OCI-M2 (cell line): Measurements from ENCODE around the gene SLC16A4.
A peak's percentile ranks its signal among the peaks of the same experiment; 100 is the strongest.
"Not testable (repeated sequence)": the region's sequence is repeated elsewhere in the genome, so short reads cannot be mapped to it uniquely, and the experiment has no call there.

Experiments used
- DNase-seq: peaks from one replicate; lab custom pipeline; 2025; ENCODE audit not compliant: unreplicated experiment; lab: John Stamatoyannopoulos, UW

Gene SLC16A4

GRCh38 chr1:110390692-110391245, at the start of gene SLC16A4:
SLC16A4 (minus strand) TSS chr1:110391026; CDS start chr1:110389323, 1,703 bp downstream.
- DNase-seq: no peak

- DNase-seq: not testable (repeated sequence)
Measured at GRCh38 chr1:110439873-110440272, 49.0 kb upstream of the SLC16A4 start.

- DNase-seq: no peak
Measured at GRCh38 chr1:110438893-110439292, 48.1 kb upstream of the SLC16A4 start.

GRCh38 chr1:110437645-110438299, 46.9 kb upstream of the SLC16A4 start:
- DNase-seq: not testable (repeated sequence)

GRCh38 chr1:110436635-110437034, 45.8 kb upstream of the SLC16A4 start:
- no peak for DNase-seq

GRCh38 chr1:110434946-110435345, 44.1 kb upstream of the SLC16A4 start:
- no peak for DNase-seq

- DNase-seq: no peak
Measured at GRCh38 chr1:110433803-110434202, 43.0 kb upstream of the SLC16A4 start.

GRCh38 chr1:110433213-110433612, 42.4 kb upstream of the SLC16A4 start:
- DNase-seq: no peak

GRCh38 chr1:110430901-110431300, 40.1 kb upstream of the SLC16A4 start:
- no peak for DNase-seq

- no peak for DNase-seq
Measured at GRCh38 chr1:110430366-110430765, 39.5 kb upstream of the SLC16A4 start.

GRCh38 chr1:110428946-110429345, 38.1 kb upstream of the SLC16A4 start:
- no peak for DNase-seq

- no peak for DNase-seq
Measured at GRCh38 chr1:110426854-110427253, 36.0 kb upstream of the SLC16A4 start.

GRCh38 chr1:110425612-110426152, 34.9 kb upstream of the SLC16A4 start:
- no peak for DNase-seq

- DNase-seq: no peak
Measured at GRCh38 chr1:110424699-110425611, 34.1 kb upstream of the SLC16A4 start.

GRCh38 chr1:110420874-110421793, 30.3 kb upstream of the SLC16A4 start:
- no peak for DNase-seq

- DNase-seq: no peak
Measured at GRCh38 chr1:110420023-110420662, 29.3 kb upstream of the SLC16A4 start.

GRCh38 chr1:110418729-110419128, 27.9 kb upstream of the SLC16A4 start:
- DNase-seq: no peak

GRCh38 chr1:110413045-110413444, 22.2 kb upstream of the SLC16A4 start:
- DNase-seq: not testable (repeated sequence)

GRCh38 chr1:110412576-110412975, 21.8 kb upstream of the SLC16A4 start:
- DNase-seq: peak; percentile 52

GRCh38 chr1:110411173-110411735, 20.4 kb upstream of the SLC16A4 start:
- DNase-seq: no peak
